HepG2 (cell line): Measurements from ENCODE around the gene GAD1. TPM values are rescaled to one million over a fixed set of nuclear protein-coding genes. Genes with fewer than 3 reads are reported as not detected.
A peak's percentile ranks its signal among the peaks of the same experiment; 100 is the strongest.

ENCODE experiments used
- EED ChIP-seq: sonication (generic); formaldehyde crosslinking; IDR thresholded peaks from 2 replicates; pipeline ENCODE4 v1.5.0; 2020; ENCODE audit warnings: mild to moderate bottlenecking, missing genetic modification reagents
- FIP1L1 ChIP-seq: fragments of 200-400 bp; formaldehyde crosslinking; IDR thresholded peaks from 2 replicates; pipeline ENCODE4 v1.6.1; 2018; ENCODE audit warnings: low read depth, mild to moderate bottlenecking, low read length, moderate library complexity, borderline replicate concordance; ENCODE audit not compliant: insufficient read depth
- KAT7 ChIP-seq: IDR thresholded peaks from 2 replicates; pipeline ENCODE4 v1.6.1; 2018; ENCODE audit warnings: borderline replicate concordance, missing compliant biosample characterization
- PHF21A ChIP-seq: sonication (generic); formaldehyde crosslinking; IDR thresholded peaks from 2 replicates; pipeline ENCODE4 v1.5.0; 2020; ENCODE audit warnings: mild to moderate bottlenecking, missing genetic modification reagents
- RBM39 ChIP-seq: fragments of 200-400 bp; formaldehyde crosslinking; IDR thresholded peaks from one replicate; pipeline ENCODE4 v1.6.1; 2018; ENCODE audit warnings: antibody characterized with exemption, mild to moderate bottlenecking, low read depth, low read length; ENCODE audit not compliant: poor library complexity, severe bottlenecking
- ZFP36L2 ChIP-seq: sonication (generic); formaldehyde crosslinking; IDR thresholded peaks from 2 replicates; pipeline ENCODE4 v1.4.0; 2020; ENCODE audit warnings: missing genetic modification reagents
- ZNF44 ChIP-seq: sonication (generic); formaldehyde crosslinking; IDR thresholded peaks from 2 replicates; pipeline ENCODE4 v1.5.1; 2020; ENCODE audit warnings: mild to moderate bottlenecking, missing genetic modification reagents
- ZNF782 ChIP-seq: sonication (generic); formaldehyde crosslinking; IDR thresholded peaks from 2 replicates; pipeline ENCODE4 v1.4.0; 2020; ENCODE audit warnings: missing genetic modification reagents, mild to moderate bottlenecking, borderline replicate concordance
- ZNF790 ChIP-seq: sonication (generic); formaldehyde crosslinking; IDR thresholded peaks from 2 replicates; pipeline ENCODE4 v1.8.0; 2022; ENCODE audit warnings: missing genetic modification reagents, mild to moderate bottlenecking, borderline replicate concordance
- polyA plus RNA-seq, 8 experiments: library from polyadenylated mRNA; depleted of rRNA in 3 of 8; stranded (reverse) in 7 of 8; unstranded in 1 of 8; fragments of >200 nt; fragmentation: Illumina TruSeq in 4 of 8; extraction: Trizol in 4 of 8; gene quantifications; 2 replicates each; pipeline versions ENCODE4 v1.2.1 to v1.2.3, GENCODE V29; 2011 to 2016; ENCODE audit warnings: low read depth in 4 of 8, missing spikeins in 1 of 8, mixed read lengths in 1 of 8; ENCODE audit not compliant: insufficient read depth in 1 of 8
- total RNA-seq, 5 experiments: library from RNA; depleted of rRNA; stranded (reverse); fragments of >200 nt; fragmentation: Illumina TruSeq; extraction: Trizol; gene quantifications; 2 replicates each; pipeline ENCODE4 v1.2.3, GENCODE V29; 2016; ENCODE audit warnings: low read depth in 1 of 5
- TF ChIP-seq, protein P1 (sequence below): sonication (generic); formaldehyde crosslinking; IDR thresholded peaks from 2 replicates; pipeline ENCODE4 v1.5.1; 2020; ENCODE audit warnings: missing genetic modification reagents, mild to moderate bottlenecking, borderline replicate concordance
- TF ChIP-seq, protein P2 (sequence below): fragments of 450-650 bp; IDR thresholded peaks from 2 replicates; pipeline ENCODE4 v1.6.1; 2017; ENCODE audit warnings: mild to moderate bottlenecking
- TF ChIP-seq, protein P3 (sequence below): sonication (generic); formaldehyde crosslinking; IDR thresholded peaks from 2 replicates; pipeline ENCODE4 v1.4.0; 2020; ENCODE audit warnings: missing genetic modification reagents
- TF ChIP-seq, protein P4 (sequence below): IDR thresholded peaks from 2 replicates; pipeline ENCODE4 v1.6.1; 2016; ENCODE audit warnings: missing genetic modification reagents, missing compliant biosample characterization
- TF ChIP-seq, protein P5 (sequence below): sonication (generic); formaldehyde crosslinking; IDR thresholded peaks from 2 replicates; pipeline ENCODE4 v1.9.0; 2021; ENCODE audit warnings: missing genetic modification reagents, mild to moderate bottlenecking, borderline replicate concordance

Gene GAD1
- total and polyA plus RNA-seq, 2 of the 13 experiments (the other 11 are each of a cell fraction or from before 2014, with no cell fraction given) = 0.09 to 0.13 TPM

DNA sequence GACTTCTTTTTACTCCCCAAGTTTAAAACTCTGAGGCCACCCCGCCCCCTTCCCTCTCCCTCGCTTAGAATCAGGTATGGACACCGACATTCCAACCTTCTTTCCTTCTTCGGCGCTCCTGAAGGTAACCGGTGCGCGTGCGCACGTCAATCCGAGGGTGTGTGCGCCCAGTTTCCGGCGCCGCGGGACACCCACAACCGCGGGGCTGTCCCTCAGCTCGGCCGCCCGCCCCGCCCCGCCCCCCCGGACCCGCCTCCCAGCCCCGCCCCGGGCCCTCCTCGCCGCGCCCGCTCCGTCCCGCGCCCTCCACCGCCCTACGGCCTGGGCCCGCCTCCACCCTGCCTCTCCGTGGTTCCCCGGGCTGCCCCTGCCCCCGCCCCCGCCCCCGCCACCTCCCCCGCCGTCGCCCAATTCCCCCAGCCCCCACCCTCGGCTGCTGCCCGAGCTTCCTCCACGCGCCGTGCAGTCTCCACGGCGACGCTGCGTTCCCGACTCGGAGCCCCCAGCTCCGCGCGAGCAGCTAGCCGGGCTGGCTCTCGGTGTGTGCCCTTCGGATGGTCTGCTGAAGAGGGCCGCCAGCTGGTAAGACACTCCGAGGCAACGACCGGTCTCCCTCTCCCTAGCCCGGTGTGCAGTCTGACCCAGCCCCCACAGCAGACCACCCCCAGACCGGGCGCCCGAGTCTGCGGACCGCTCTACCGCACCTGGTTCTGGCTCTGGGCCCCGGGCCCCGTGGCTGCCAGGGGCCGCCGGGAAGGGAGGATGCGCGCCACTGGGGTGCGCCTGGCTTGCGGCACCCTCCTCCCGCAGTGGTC lies 45.9 kb upstream of the GAD1 start (continued):
- TF ChIP-seq, protein P1, sequence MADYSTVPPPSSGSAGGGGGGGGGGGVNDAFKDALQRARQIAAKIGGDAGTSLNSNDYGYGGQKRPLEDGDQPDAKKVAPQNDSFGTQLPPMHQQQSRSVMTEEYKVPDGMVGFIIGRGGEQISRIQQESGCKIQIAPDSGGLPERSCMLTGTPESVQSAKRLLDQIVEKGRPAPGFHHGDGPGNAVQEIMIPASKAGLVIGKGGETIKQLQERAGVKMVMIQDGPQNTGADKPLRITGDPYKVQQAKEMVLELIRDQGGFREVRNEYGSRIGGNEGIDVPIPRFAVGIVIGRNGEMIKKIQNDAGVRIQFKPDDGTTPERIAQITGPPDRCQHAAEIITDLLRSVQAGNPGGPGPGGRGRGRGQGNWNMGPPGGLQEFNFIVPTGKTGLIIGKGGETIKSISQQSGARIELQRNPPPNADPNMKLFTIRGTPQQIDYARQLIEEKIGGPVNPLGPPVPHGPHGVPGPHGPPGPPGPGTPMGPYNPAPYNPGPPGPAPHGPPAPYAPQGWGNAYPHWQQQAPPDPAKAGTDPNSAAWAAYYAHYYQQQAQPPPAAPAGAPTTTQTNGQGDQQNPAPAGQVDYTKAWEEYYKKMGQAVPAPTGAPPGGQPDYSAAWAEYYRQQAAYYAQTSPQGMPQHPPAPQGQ (CRISPR knock-in tag) = 0 out of 2 replicates have a peak, but pooled peaks have one; percentile 52
- TF ChIP-seq, protein P2, sequence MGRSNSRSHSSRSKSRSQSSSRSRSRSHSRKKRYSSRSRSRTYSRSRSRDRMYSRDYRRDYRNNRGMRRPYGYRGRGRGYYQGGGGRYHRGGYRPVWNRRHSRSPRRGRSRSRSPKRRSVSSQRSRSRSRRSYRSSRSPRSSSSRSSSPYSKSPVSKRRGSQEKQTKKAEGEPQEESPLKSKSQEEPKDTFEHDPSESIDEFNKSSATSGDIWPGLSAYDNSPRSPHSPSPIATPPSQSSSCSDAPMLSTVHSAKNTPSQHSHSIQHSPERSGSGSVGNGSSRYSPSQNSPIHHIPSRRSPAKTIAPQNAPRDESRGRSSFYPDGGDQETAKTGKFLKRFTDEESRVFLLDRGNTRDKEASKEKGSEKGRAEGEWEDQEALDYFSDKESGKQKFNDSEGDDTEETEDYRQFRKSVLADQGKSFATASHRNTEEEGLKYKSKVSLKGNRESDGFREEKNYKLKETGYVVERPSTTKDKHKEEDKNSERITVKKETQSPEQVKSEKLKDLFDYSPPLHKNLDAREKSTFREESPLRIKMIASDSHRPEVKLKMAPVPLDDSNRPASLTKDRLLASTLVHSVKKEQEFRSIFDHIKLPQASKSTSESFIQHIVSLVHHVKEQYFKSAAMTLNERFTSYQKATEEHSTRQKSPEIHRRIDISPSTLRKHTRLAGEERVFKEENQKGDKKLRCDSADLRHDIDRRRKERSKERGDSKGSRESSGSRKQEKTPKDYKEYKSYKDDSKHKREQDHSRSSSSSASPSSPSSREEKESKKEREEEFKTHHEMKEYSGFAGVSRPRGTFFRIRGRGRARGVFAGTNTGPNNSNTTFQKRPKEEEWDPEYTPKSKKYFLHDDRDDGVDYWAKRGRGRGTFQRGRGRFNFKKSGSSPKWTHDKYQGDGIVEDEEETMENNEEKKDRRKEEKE = no peak
- TF ChIP-seq ZNF782 (CRISPR knock-in tag) (peak; percentile 93; the same call in 1 of the 2 replicates), PHF21A (no peak), FIP1L1 (no peak), ZFP36L2 (CRISPR knock-in tag) (no peak), ZNF44 (CRISPR knock-in tag) (peak; percentile 70; the same call in 1 of the 2 replicates), KAT7 (CRISPR knock-in tag) (no peak; the same call in 1 of the 2 replicates), EED (CRISPR knock-in tag) (peak; percentile 66; the same call in 1 of the 2 replicates), ZNF790 (CRISPR knock-in tag) (0 out of 2 replicates have a peak, but pooled peaks have one; percentile 67), RBM39 (peak; percentile 93)
- TF ChIP-seq, protein P3, sequence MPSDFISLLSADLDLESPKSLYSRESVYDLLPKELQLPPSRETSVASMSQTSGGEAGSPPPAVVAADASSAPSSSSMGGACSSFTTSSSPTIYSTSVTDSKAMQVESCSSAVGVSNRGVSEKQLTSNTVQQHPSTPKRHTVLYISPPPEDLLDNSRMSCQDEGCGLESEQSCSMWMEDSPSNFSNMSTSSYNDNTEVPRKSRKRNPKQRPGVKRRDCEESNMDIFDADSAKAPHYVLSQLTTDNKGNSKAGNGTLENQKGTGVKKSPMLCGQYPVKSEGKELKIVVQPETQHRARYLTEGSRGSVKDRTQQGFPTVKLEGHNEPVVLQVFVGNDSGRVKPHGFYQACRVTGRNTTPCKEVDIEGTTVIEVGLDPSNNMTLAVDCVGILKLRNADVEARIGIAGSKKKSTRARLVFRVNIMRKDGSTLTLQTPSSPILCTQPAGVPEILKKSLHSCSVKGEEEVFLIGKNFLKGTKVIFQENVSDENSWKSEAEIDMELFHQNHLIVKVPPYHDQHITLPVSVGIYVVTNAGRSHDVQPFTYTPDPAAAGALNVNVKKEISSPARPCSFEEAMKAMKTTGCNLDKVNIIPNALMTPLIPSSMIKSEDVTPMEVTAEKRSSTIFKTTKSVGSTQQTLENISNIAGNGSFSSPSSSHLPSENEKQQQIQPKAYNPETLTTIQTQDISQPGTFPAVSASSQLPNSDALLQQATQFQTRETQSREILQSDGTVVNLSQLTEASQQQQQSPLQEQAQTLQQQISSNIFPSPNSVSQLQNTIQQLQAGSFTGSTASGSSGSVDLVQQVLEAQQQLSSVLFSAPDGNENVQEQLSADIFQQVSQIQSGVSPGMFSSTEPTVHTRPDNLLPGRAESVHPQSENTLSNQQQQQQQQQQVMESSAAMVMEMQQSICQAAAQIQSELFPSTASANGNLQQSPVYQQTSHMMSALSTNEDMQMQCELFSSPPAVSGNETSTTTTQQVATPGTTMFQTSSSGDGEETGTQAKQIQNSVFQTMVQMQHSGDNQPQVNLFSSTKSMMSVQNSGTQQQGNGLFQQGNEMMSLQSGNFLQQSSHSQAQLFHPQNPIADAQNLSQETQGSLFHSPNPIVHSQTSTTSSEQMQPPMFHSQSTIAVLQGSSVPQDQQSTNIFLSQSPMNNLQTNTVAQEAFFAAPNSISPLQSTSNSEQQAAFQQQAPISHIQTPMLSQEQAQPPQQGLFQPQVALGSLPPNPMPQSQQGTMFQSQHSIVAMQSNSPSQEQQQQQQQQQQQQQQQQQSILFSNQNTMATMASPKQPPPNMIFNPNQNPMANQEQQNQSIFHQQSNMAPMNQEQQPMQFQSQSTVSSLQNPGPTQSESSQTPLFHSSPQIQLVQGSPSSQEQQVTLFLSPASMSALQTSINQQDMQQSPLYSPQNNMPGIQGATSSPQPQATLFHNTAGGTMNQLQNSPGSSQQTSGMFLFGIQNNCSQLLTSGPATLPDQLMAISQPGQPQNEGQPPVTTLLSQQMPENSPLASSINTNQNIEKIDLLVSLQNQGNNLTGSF (CRISPR knock-in tag) = peak; percentile 64; the same call in 1 of the 2 replicates
- TF ChIP-seq, protein P4, sequence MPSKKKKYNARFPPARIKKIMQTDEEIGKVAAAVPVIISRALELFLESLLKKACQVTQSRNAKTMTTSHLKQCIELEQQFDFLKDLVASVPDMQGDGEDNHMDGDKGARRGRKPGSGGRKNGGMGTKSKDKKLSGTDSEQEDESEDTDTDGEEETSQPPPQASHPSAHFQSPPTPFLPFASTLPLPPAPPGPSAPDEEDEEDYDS = no peak; the same call in 1 of the 2 replicates
- TF ChIP-seq, protein P5, sequence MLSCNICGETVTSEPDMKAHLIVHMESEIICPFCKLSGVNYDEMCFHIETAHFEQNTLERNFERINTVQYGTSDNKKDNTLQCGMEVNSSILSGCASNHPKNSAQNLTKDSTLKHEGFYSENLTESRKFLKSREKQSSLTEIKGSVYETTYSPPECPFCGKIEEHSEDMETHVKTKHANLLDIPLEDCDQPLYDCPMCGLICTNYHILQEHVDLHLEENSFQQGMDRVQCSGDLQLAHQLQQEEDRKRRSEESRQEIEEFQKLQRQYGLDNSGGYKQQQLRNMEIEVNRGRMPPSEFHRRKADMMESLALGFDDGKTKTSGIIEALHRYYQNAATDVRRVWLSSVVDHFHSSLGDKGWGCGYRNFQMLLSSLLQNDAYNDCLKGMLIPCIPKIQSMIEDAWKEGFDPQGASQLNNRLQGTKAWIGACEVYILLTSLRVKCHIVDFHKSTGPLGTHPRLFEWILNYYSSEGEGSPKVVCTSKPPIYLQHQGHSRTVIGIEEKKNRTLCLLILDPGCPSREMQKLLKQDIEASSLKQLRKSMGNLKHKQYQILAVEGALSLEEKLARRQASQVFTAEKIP (CRISPR knock-in tag) = no peak
